Measurements from ENCODE around the gene SUSD6. TPM values are rescaled to one million over a fixed set of nuclear protein-coding genes. Genes with fewer than 3 reads are reported as not detected.
"Not testable (repeated sequence)": the region's sequence is repeated elsewhere in the genome, so short reads cannot be mapped to it uniquely, and the experiment has no call there.

Gene SUSD6
- total RNA-seq, 1 experiment from 2014 or later = 21.5 TPM

- Histone ChIP-seq H3K36me3 (ENCODE audit: control insufficient read depth, insufficient read depth, low read length) (no peaks in the 10 kb centered on the region), H3K4me1 (peaks cover 35% of the 10 kb centered on the region), H3K4me3 (ENCODE audit: low read depth, low read length) (no peak overlapping the region), H3K9me3 (no peaks in the 10 kb centered on the region), H3K27me3 (replicated peaks; ENCODE audit: control insufficient read depth, insufficient read depth, low read length) (no peaks in the 10 kb centered on the region)
- H3K4me1 Mint-ChIP-seq (ENCODE audit: low read depth, unreplicated experiment) = peaks cover 38% of the 10 kb centered on the region
- no peaks in the 10 kb centered on the region for H3K9me3 Mint-ChIP-seq (ENCODE audit: unreplicated experiment)
- no peak for DNase-seq
- CTCF ChIA-PET = no interaction called here
- H3K27me3 Mint-ChIP-seq (ENCODE audit: insufficient read depth, unreplicated experiment) = no peaks in the 10 kb centered on the region
- intact Hi-C loops (cut with micrococcal nuclease; ENCODE audit: unreplicated experiment) = no loop called here
- no peak for TF ChIP-seq CTCF (IDR thresholded peaks at IDR 0.05; ENCODE audit: insufficient read depth in 1 of 2, low read depth in 1 of 2, low read length in 1 of 2, severe bottlenecking in 1 of 2, unreplicated experiment in 1 of 2)
- no peak overlapping the region for H3K4me3 Mint-ChIP-seq (ENCODE audit: unreplicated experiment)
- H3K36me3 Mint-ChIP-seq (ENCODE audit: insufficient read depth, unreplicated experiment) = no peaks in the 10 kb centered on the region
- no peak overlapping the region for H3K27ac Mint-ChIP-seq (ENCODE audit: unreplicated experiment)
- POLR2A ChIA-PET = no interaction called here
- BruUV-seq (replicated peaks) = no TSS peak
Measured at GRCh38 chr14:69696204-69696527, 84.8 kb downstream of the SUSD6 start.

- no TSS peak for BruUV-seq (replicated peaks)
- no peak overlapping the region for H3K27ac Mint-ChIP-seq (ENCODE audit: unreplicated experiment)
- intact Hi-C loops (cut with micrococcal nuclease; ENCODE audit: unreplicated experiment) = no loop called here
Measured at GRCh38 chr14:69696633-69697557, 85.5 kb downstream of the SUSD6 start.

GRCh38 chr14:69698572-69698971 lies 87.2 kb downstream of the SUSD6 start:
- Histone ChIP-seq H3K36me3 (ENCODE audit: control insufficient read depth, insufficient read depth, low read length) (no peaks in the 10 kb centered on the region), H3K27me3 (replicated peaks; ENCODE audit: control insufficient read depth, insufficient read depth, low read length) (no peaks in the 10 kb centered on the region), H3K9me3 (no peaks in the 10 kb centered on the region), H3K4me1 (peaks cover 23% of the 10 kb centered on the region), H3K4me3 (ENCODE audit: low read depth, low read length) (no peak overlapping the region)
- ChIA-PET CTCF (no interaction called here), POLR2A (no interaction called here)
- no peaks in the 10 kb centered on the region for H3K36me3 Mint-ChIP-seq (ENCODE audit: insufficient read depth, unreplicated experiment)
- no TSS peak for BruUV-seq (replicated peaks)
- H3K27ac Mint-ChIP-seq (ENCODE audit: unreplicated experiment) = no peak overlapping the region
- no peaks in the 10 kb centered on the region for H3K9me3 Mint-ChIP-seq (ENCODE audit: unreplicated experiment)
- intact Hi-C loops (cut with micrococcal nuclease; ENCODE audit: unreplicated experiment) = no loop called here
- peaks cover 31% of the 10 kb centered on the region for H3K4me1 Mint-ChIP-seq (ENCODE audit: low read depth, unreplicated experiment)
- no peak overlapping the region for H3K4me3 Mint-ChIP-seq (ENCODE audit: unreplicated experiment)
- no peak for TF ChIP-seq CTCF (IDR thresholded peaks at IDR 0.05; ENCODE audit: insufficient read depth in 1 of 2, low read depth in 1 of 2, low read length in 1 of 2, severe bottlenecking in 1 of 2, unreplicated experiment in 1 of 2)
- no peaks in the 10 kb centered on the region for H3K27me3 Mint-ChIP-seq (ENCODE audit: insufficient read depth, unreplicated experiment)
- no peak for DNase-seq

More at GRCh38 chr14:69696633-69697557, 85.5 kb downstream of the SUSD6 start:
- H3K36me3 Mint-ChIP-seq (ENCODE audit: insufficient read depth, unreplicated experiment) = no peaks in the 10 kb centered on the region
- Histone ChIP-seq H3K36me3 (ENCODE audit: control insufficient read depth, insufficient read depth, low read length) (no peaks in the 10 kb centered on the region), H3K4me1 (peaks cover 35% of the 10 kb centered on the region), H3K27me3 (replicated peaks; ENCODE audit: control insufficient read depth, insufficient read depth, low read length) (no peaks in the 10 kb centered on the region), H3K9me3 (no peaks in the 10 kb centered on the region), H3K4me3 (ENCODE audit: low read depth, low read length) (no peak overlapping the region)
- TF ChIP-seq CTCF (IDR thresholded peaks at IDR 0.05; ENCODE audit: insufficient read depth in 1 of 2, low read depth in 1 of 2, low read length in 1 of 2, severe bottlenecking in 1 of 2, unreplicated experiment in 1 of 2) = no peak
- ChIA-PET CTCF (no interaction called here), POLR2A (no interaction called here)
- DNase-seq = no peak
- H3K4me1 Mint-ChIP-seq (ENCODE audit: low read depth, unreplicated experiment) = peaks cover 38% of the 10 kb centered on the region
- no peaks in the 10 kb centered on the region for H3K27me3 Mint-ChIP-seq (ENCODE audit: insufficient read depth, unreplicated experiment)
- H3K4me3 Mint-ChIP-seq (ENCODE audit: unreplicated experiment) = no peak overlapping the region
- no peaks in the 10 kb centered on the region for H3K9me3 Mint-ChIP-seq (ENCODE audit: unreplicated experiment)

GRCh38 chr14:69699243-69699642 lies 87.8 kb downstream of the SUSD6 start:
- H3K36me3 Mint-ChIP-seq (ENCODE audit: insufficient read depth, unreplicated experiment); H3K4me3 Mint-ChIP-seq (ENCODE audit: unreplicated experiment); BruUV-seq (replicated peaks); DNase-seq; H3K9me3 Mint-ChIP-seq (ENCODE audit: unreplicated experiment); H3K27me3 Mint-ChIP-seq (ENCODE audit: insufficient read depth, unreplicated experiment); intact Hi-C loops (cut with micrococcal nuclease; ENCODE audit: unreplicated experiment); H3K27ac Mint-ChIP-seq (ENCODE audit: unreplicated experiment); H3K27me3 ChIP-seq (replicated peaks; ENCODE audit: control insufficient read depth, insufficient read depth, low read length); H3K4me3 ChIP-seq (ENCODE audit: low read depth, low read length); H3K36me3 ChIP-seq (ENCODE audit: control insufficient read depth, insufficient read depth, low read length); H3K9me3 ChIP-seq; POLR2A ChIA-PET: not testable (repeated sequence)
- H3K4me1 ChIP-seq = peaks cover 16% of the 10 kb centered on the region; the same call in 1 of the 2 replicates
- H3K4me1 Mint-ChIP-seq (ENCODE audit: low read depth, unreplicated experiment) = peaks cover 30% of the 10 kb centered on the region
- CTCF ChIA-PET = interaction anchor here (0.6 kb wide), 1 partner anchor 119 kb away, joined by 5 read pairs; no protein-coding TSS in a partner anchor

Data from Caco-2 (cell line).